OCI-LY7 (cell line): ENCODE results near the gene MAF. TPM values are rescaled to one million over a fixed set of nuclear protein-coding genes. Genes with fewer than 3 reads are reported as not detected.

ENCODE experiments used
- BruUV-seq: library from RNA; stranded (reverse); fragments of 400-500 nt; replicated peaks from 2 replicates; lab custom pipeline; 2021; lab: Mats Ljungman, UMichigan
- CTCF ChIA-PET: fragments of 300-600 bp; sonication (Branson Sonifier 250); formaldehyde crosslinking; loops from one replicate; lab custom pipeline; 2022; ENCODE audit warnings: antibody characterized with exemption; ENCODE audit not compliant: unreplicated experiment; lab: Charles Lee
- POLR2A ChIA-PET: fragments of 300-600 bp; sonication (Branson Sonifier 250); formaldehyde crosslinking; loops from one replicate; lab custom pipeline; 2022; ENCODE audit warnings: antibody characterized with exemption; lab: Charles Lee
- DNase-seq: peaks from one replicate; pipeline ENCODE4 v3.0.0-alpha.2; 2015; ENCODE audit warnings: low spot score
- H2AFZ ChIP-seq: fragments of 200-600 bp; sonication (generic), shearing (Covaris generic); 2 replicates; pipeline ENCODE4 v1.6.1; 2014; ENCODE audit warnings: mild to moderate bottlenecking, antibody characterized with exemption, low read length, moderate library complexity
- H3K27ac ChIP-seq: fragments of 200-600 bp; sonication (generic); 2 replicates; pipeline ENCODE4 v1.5.1; 2014; ENCODE audit warnings: mixed run types, low read depth, mild to moderate bottlenecking, moderate library complexity, low read length, inconsistent platforms; ENCODE audit not compliant: poor library complexity, severe bottlenecking
- H3K36me3 ChIP-seq: fragments of 200-600 bp; sonication (generic); 2 replicates; pipeline ENCODE4 v1.6.1; 2014; ENCODE audit warnings: mild to moderate bottlenecking, antibody characterized with exemption, low read length, moderate library complexity, mixed read lengths; ENCODE audit not compliant: insufficient read depth
- H3K4me1 ChIP-seq: fragments of 200-600 bp; sonication (generic); 2 replicates; pipeline ENCODE4 v1.5.1; 2014; ENCODE audit warnings: mild to moderate bottlenecking, low read length; ENCODE audit not compliant: insufficient read depth, poor library complexity, severe bottlenecking
- H3K4me2 ChIP-seq: fragments of 200-600 bp; sonication (generic); 2 replicates; pipeline ENCODE4 v1.6.1; 2014; ENCODE audit warnings: mild to moderate bottlenecking, low read length
- H3K4me3 ChIP-seq: fragments of 200-600 bp; sonication (generic); 2 replicates; pipeline ENCODE4 v1.5.1; 2014; ENCODE audit warnings: mild to moderate bottlenecking, low read depth, low read length; ENCODE audit not compliant: poor library complexity, severe bottlenecking
- H3K79me2 ChIP-seq: fragments of 200-600 bp; sonication (generic); 2 replicates; pipeline ENCODE4 v1.6.1; 2016; ENCODE audit warnings: low read depth, mild to moderate bottlenecking, low read length, moderate library complexity, mixed read lengths; ENCODE audit not compliant: insufficient read depth
- H3K9me2 ChIP-seq: fragments of 200-600 bp; sonication (generic); 2 replicates; pipeline ENCODE4 v1.6.1; 2016; ENCODE audit warnings: mild to moderate bottlenecking, low read length, mixed read lengths; ENCODE audit not compliant: insufficient read depth
- H3K9me3 ChIP-seq: fragments of 200-600 bp; sonication (generic); 2 replicates; pipeline ENCODE4 v1.6.1; 2014; ENCODE audit warnings: mild to moderate bottlenecking, mixed run types, low read length, mixed read lengths
- H4K20me1 ChIP-seq: fragments of 200-600 bp; sonication (generic); 2 replicates; pipeline ENCODE4 v1.6.1; 2014; ENCODE audit warnings: mild to moderate bottlenecking, antibody characterized with exemption, low read length, moderate library complexity, mixed read lengths; ENCODE audit not compliant: insufficient read depth
- EZH2phosphoT487 ChIP-seq: fragments of 200-600 bp; sonication (generic); IDR thresholded peaks from 2 replicates; pipeline ENCODE4 v1.6.1; 2018; ENCODE audit warnings: low read depth, borderline replicate concordance, mild to moderate bottlenecking, mixed run types, antibody characterized with exemption, low read length, moderate library complexity, mixed read lengths
- intact Hi-C: fragments of 100-400 bp; cut with micrococcal nuclease; formaldehyde crosslinking; loops from one replicate; pipeline ENCODE4 v1.10.0; 2022; ENCODE audit not compliant: unreplicated experiment
- total RNA-seq, 2 experiments: library from RNA; depleted of rRNA in 1 of 2; stranded (reverse); fragments of >200 nt in 1 of 2; shearing (Covaris generic) in 1 of 2; gene quantifications; 2 replicates each; pipeline ENCODE4 v1.2.3, GENCODE V29; 2014 to 2022
- TF ChIP-seq, protein P1 (sequence below): fragments of 200-600 bp; sonication (generic); conservative IDR thresholded peaks from 2 replicates; pipeline ENCODE4 v1.5.1; 2014; ENCODE audit warnings: mild to moderate bottlenecking, antibody characterized with exemption, low read length, moderate library complexity, mixed read lengths

Gene MAF
- total RNA-seq, 2 experiments from 2014 or later: not detected

GRCh38 chr16:79562166-79562823 is 38.2 kb downstream of the MAF start:
- no peaks in the 10 kb centered on the region for H3K79me2 ChIP-seq
- no peak overlapping the region for H3K4me2 ChIP-seq
- intact Hi-C loops: no loop called here
- no peaks in the 10 kb centered on the region for H3K36me3 ChIP-seq
- ChIA-PET CTCF (no interaction called here), POLR2A (interaction anchor here (0.6 kb wide), 1 partner anchor 1122 kb away, joined by 4 read pairs; no protein-coding TSS in a partner anchor)
- DNase-seq: no peak
- TF ChIP-seq, protein P1, sequence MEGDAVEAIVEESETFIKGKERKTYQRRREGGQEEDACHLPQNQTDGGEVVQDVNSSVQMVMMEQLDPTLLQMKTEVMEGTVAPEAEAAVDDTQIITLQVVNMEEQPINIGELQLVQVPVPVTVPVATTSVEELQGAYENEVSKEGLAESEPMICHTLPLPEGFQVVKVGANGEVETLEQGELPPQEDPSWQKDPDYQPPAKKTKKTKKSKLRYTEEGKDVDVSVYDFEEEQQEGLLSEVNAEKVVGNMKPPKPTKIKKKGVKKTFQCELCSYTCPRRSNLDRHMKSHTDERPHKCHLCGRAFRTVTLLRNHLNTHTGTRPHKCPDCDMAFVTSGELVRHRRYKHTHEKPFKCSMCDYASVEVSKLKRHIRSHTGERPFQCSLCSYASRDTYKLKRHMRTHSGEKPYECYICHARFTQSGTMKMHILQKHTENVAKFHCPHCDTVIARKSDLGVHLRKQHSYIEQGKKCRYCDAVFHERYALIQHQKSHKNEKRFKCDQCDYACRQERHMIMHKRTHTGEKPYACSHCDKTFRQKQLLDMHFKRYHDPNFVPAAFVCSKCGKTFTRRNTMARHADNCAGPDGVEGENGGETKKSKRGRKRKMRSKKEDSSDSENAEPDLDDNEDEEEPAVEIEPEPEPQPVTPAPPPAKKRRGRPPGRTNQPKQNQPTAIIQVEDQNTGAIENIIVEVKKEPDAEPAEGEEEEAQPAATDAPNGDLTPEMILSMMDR: no peak
- no peak for TF ChIP-seq EZH2phosphoT487
- no peaks in the 10 kb centered on the region for H3K4me1 ChIP-seq
- H3K9me3 ChIP-seq: no peaks in the 10 kb centered on the region
- H4K20me1 ChIP-seq: no peaks in the 10 kb centered on the region
- no TSS peak for BruUV-seq
- no peak overlapping the region for H2AFZ ChIP-seq
- H3K27ac ChIP-seq: no peak overlapping the region
- no peak overlapping the region for H3K4me3 ChIP-seq
- no peaks in the 10 kb centered on the region for H3K9me2 ChIP-seq

- Histone ChIP-seq H3K27ac (no peak overlapping the region), H3K4me1 (no peaks in the 10 kb centered on the region), H3K36me3 (no peaks in the 10 kb centered on the region), H4K20me1 (no peaks in the 10 kb centered on the region), H3K4me3 (no peak overlapping the region), H3K9me2 (no peaks in the 10 kb centered on the region), H2AFZ (no peak overlapping the region), H3K9me3 (no peaks in the 10 kb centered on the region), H3K79me2 (no peaks in the 10 kb centered on the region), H3K4me2 (no peak overlapping the region)
- BruUV-seq: no TSS peak
- DNase-seq: no peak
- ChIA-PET POLR2A (interaction anchor here (0.6 kb wide), 1 partner anchor 1122 kb away, joined by 4 read pairs; no protein-coding TSS in a partner anchor), CTCF (no interaction called here)
- no peak for TF ChIP-seq EZH2phosphoT487
- TF ChIP-seq, protein P1: no peak
- intact Hi-C loops: no loop called here
These were observed 38.8 kb downstream of the MAF start for GRCh38 chr16:79561729-79562128.

DNA sequence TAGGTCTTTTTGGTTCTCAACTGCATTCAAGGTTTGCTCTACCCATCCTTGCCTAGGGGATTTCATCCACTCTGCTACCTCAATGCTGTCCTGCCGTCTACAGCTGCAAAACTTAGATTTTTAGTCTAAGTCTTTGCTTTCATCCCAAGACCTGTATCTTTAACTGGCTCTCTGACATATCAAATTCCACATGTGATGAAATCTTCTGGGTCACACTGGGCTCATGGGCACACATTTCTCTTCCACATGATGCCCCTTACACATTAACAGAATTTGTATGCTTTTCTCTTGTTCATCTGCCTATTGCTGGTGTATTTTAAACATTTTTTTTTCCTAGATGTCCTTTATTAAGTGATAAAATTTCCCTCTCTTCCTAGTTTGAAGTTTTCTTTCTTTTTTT is 39.6 kb downstream of the MAF start:
- DNase-seq: no peak
- no peaks in the 10 kb centered on the region for H3K9me3 ChIP-seq
- H3K79me2 ChIP-seq: no peaks in the 10 kb centered on the region
- CTCF ChIA-PET: no interaction called here
- no peaks in the 10 kb centered on the region for H4K20me1 ChIP-seq
- no peak for TF ChIP-seq EZH2phosphoT487
- TF ChIP-seq, protein P1: no peak
- no TSS peak for BruUV-seq
- intact Hi-C loops: no loop called here
- no peaks in the 10 kb centered on the region for H3K36me3 ChIP-seq
- no peak overlapping the region for H3K4me3 ChIP-seq
- H2AFZ ChIP-seq: no peak overlapping the region
- POLR2A ChIA-PET: no interaction called here
- H3K4me1 ChIP-seq: no peaks in the 10 kb centered on the region
- no peak overlapping the region for H3K4me2 ChIP-seq
- no peak overlapping the region for H3K27ac ChIP-seq
- H3K9me2 ChIP-seq: no peaks in the 10 kb centered on the region
